Hematopoietic multipotent progenitor cell (in vitro differentiated cells): ENCODE data around the gene SCN1B. TPM values are rescaled to one million over a fixed set of nuclear protein-coding genes. Genes with fewer than 3 reads are reported as not detected.

Experiments used
- total RNA-seq: library from RNA; depleted of rRNA; stranded (reverse); fragments of >200 nt; gene quantifications from one replicate; pipeline ENCODE4 v1.2.3, GENCODE V29; 2012

SCN1B gene
- total RNA-seq, 1 donor = 1.9 TPM

Other genes starting within 250 kb of the SCN1B start
- 1.6 TPM for gene ZNF30, start 103.6 kb upstream of the SCN1B start, total RNA-seq
- 36.9 TPM for gene ZNF792, start 66.2 kb upstream of the SCN1B start, total RNA-seq
- 57.4 TPM for gene GRAMD1A, start 30.1 kb upstream of the SCN1B start, total RNA-seq
- gene HPN, start 11.3 kb downstream of the SCN1B start, total RNA-seq = under 0.01 TPM
- 0.81 TPM for gene FXYD3, start 85.4 kb downstream of the SCN1B start, total RNA-seq
- gene LGI4, start 104.6 kb downstream of the SCN1B start, total RNA-seq = 0.27 TPM
- not detected for gene FXYD1, start 108.4 kb downstream of the SCN1B start, total RNA-seq
- not detected for gene FXYD7, start 112.8 kb downstream of the SCN1B start, total RNA-seq
- 319 TPM for gene FXYD5, start 124.3 kb downstream of the SCN1B start, total RNA-seq
- gene FAM187B, start 198.3 kb downstream of the SCN1B start, total RNA-seq = not detected
- gene LSR, start 218.5 kb downstream of the SCN1B start, total RNA-seq = 14.3 TPM
- 160 TPM for gene USF2, start 238.5 kb downstream of the SCN1B start, total RNA-seq